HEK293T (cell line): Measurements from ENCODE around the gene YBEY.

Source experiments
- BHLHE40 ChIP-seq: fragments of 450-650 bp; IDR thresholded peaks from 2 replicates; pipeline ENCODE4 v1.6.1; 2016; ENCODE audit warnings: mild to moderate bottlenecking, moderate library complexity, borderline replicate concordance
- CTBP1 ChIP-seq: fragments of 450-650 bp; IDR thresholded peaks from 2 replicates; pipeline ENCODE4 v1.6.1; 2016; ENCODE audit warnings: borderline replicate concordance
- ELF4 ChIP-seq: fragments of 450-650 bp; IDR thresholded peaks from 2 replicates; pipeline ENCODE4 v1.6.1; 2017; ENCODE audit warnings: antibody characterized with exemption
- FOXK2 ChIP-seq: fragments of 450-650 bp; IDR thresholded peaks from 2 replicates; pipeline ENCODE4 v1.6.1; 2016; ENCODE audit warnings: mild to moderate bottlenecking
- FOXM1 ChIP-seq: fragments of 450-650 bp; IDR thresholded peaks from 2 replicates; pipeline ENCODE4 v1.6.1; 2017; ENCODE audit warnings: mild to moderate bottlenecking, borderline replicate concordance
- L3MBTL2 ChIP-seq: fragments of 450-650 bp; conservative IDR thresholded peaks from 2 replicates; pipeline ENCODE4 v1.6.1; 2016; ENCODE audit warnings: mild to moderate bottlenecking
- LEF1 ChIP-seq: fragments of 450-650 bp; IDR thresholded peaks from 2 replicates; pipeline ENCODE4 v1.6.1; 2017; ENCODE audit warnings: mild to moderate bottlenecking, borderline replicate concordance
- PKNOX1 ChIP-seq: fragments of 450-650 bp; IDR thresholded peaks from 2 replicates; pipeline ENCODE4 v1.6.1; 2016
- SP1 ChIP-seq: fragments of 450-650 bp; IDR thresholded peaks from 2 replicates; pipeline ENCODE4 v1.6.1; 2017
- SUZ12 ChIP-seq: fragments of 450-650 bp; IDR thresholded peaks from 2 replicates; pipeline ENCODE4 v1.6.1; 2016; ENCODE audit warnings: mild to moderate bottlenecking
- TARDBP ChIP-seq: fragments of 450-650 bp; IDR thresholded peaks from 2 replicates; pipeline ENCODE4 v1.6.1; 2016
- ZNF384 ChIP-seq: fragments of 450-650 bp; IDR thresholded peaks from 2 replicates; pipeline ENCODE4 v1.6.1; 2016

GRCh38 chr21:46314441-46315020 is 28.4 kb downstream of the YBEY start:
- TF ChIP-seq L3MBTL2 (no peak), FOXK2 (no peak), SP1 (no peak), CTBP1 (no peak), BHLHE40 (no peak), FOXM1 (no peak), TARDBP (no peak), LEF1 (no peak), PKNOX1 (no peak), SUZ12 (no peak), ELF4 (no peak), ZNF384 (no peak)
